Prostate gland (tissue), 2 donors: ENCODE results near the gene FGD5. TPM values are rescaled to one million over a fixed set of nuclear protein-coding genes. Genes with fewer than 3 reads are reported as not detected.

Experiments
- DNase-seq: peaks from one replicate; pipeline ENCODE4 v3.0.0-alpha.2; 2019; ENCODE audit warnings: low spot score
- H3K27ac ChIP-seq, 2 donors: fragments of 200-600 bp; sonication (generic); 2 replicates each; pipeline ENCODE4 v1.5.1; 2017 to 2019
- H3K27me3 ChIP-seq: fragments of 200-600 bp; sonication (generic); replicated peaks from 2 replicates; pipeline ENCODE4 v1.5.1; 2019; ENCODE audit not compliant: insufficient read depth
- H3K36me3 ChIP-seq, 2 donors: fragments of 200-600 bp; sonication (generic); 1 replicate in 1 of 2; 2 replicates in 1 of 2; pipeline versions ENCODE4 v1.5.1 to v1.8.1; 2017 to 2019
- H3K4me1 ChIP-seq: fragments of 200-600 bp; sonication (generic); replicated peaks from 2 replicates; pipeline ENCODE4 v1.5.1; 2019
- H3K4me3 ChIP-seq, 2 donors: fragments of 200-600 bp; sonication (generic); 2 replicates each; pipeline ENCODE4 v1.5.1; 2017 to 2019
- H3K9me3 ChIP-seq: fragments of 200-600 bp; sonication (generic); 2 replicates; pipeline ENCODE4 v1.5.1; 2017
- CTCF ChIP-seq, 4 experiments: fragments of 200-600 bp in 2 of 4; fragments of 450-650 bp in 2 of 4; sonication (generic) in 2 of 4; IDR thresholded peaks; 1 replicate in 3 of 4; 2 replicates in 1 of 4; pipeline ENCODE4 v1.5.1; 2016 to 2019; ENCODE audit warnings: antibody characterized with exemption in 4 of 4, mild to moderate bottlenecking in 2 of 4, moderate library complexity in 2 of 4
- POLR2A ChIP-seq: fragments of 450-650 bp; IDR thresholded peaks from one replicate; pipeline ENCODE4 v1.6.1; 2016; ENCODE audit warnings: antibody characterized with exemption, mild to moderate bottlenecking
- POLR2AphosphoS5 ChIP-seq: sonication (generic); formaldehyde crosslinking; IDR thresholded peaks from one replicate; pipeline ENCODE4 v1.6.1; 2017; ENCODE audit warnings: antibody characterized with exemption
- WGBS: methylation state at CpG from one replicate; pipeline ENCODE4 v1.1.5; 2018; 5-methylcytosine and 5-hydroxymethylcytosine counted together
- intact Hi-C: fragments of 100-400 bp; cut with DNase I; formaldehyde crosslinking; loops from one replicate; pipeline ENCODE4 v1.14.2; 2022
- total RNA-seq, 2 donors: library from RNA; depleted of rRNA; stranded (reverse); fragments of >200 nt; gene quantifications; one replicate each; pipeline ENCODE4 v1.1.0, GENCODE V29; 2016

FGD5 gene
- total RNA-seq, 2 donors from 2014 or later, result 4.5 to 15.8 TPM

- TF ChIP-seq POLR2A (no peak), POLR2AphosphoS5 (no peak), CTCF (IDR thresholded peaks at IDR 0.05) (no peak)
- Histone ChIP-seq H3K4me1 (no peaks in the 10 kb centered on the region), H3K9me3 (no peaks in the 10 kb centered on the region), H3K4me3 (no peak overlapping the region), H3K36me3 (no peaks in the 10 kb centered on the region), H3K27ac (no peak overlapping the region), H3K27me3 (no peaks in the 10 kb centered on the region)
- intact Hi-C loops, result no loop called here
- DNase-seq, result no peak
- WGBS, result 54% methylated on average over 3 of the region's 3 CpGs
These were observed 3.4 kb downstream of the FGD5 start for GRCh38 chr3:14822134-14822533.

- Histone ChIP-seq H3K36me3 (no peaks in the 10 kb centered on the region), H3K27me3 (no peaks in the 10 kb centered on the region), H3K9me3 (no peaks in the 10 kb centered on the region), H3K4me1 (no peaks in the 10 kb centered on the region), H3K27ac (no peak overlapping the region), H3K4me3 (no peak overlapping the region)
- intact Hi-C loops, result no loop called here
- whole genome bisulfite sequencing, result 22% methylated on average over 12 of the region's 12 CpGs
- TF ChIP-seq POLR2A (no peak), CTCF (IDR thresholded peaks at IDR 0.05) (no peak), POLR2AphosphoS5 (no peak)
- DNase-seq, result no peak
These were observed 4.1 kb downstream of the FGD5 start for GRCh38 chr3:14822670-14823390.

GRCh38 chr3:14823393-14823792 lies 4.6 kb downstream of the FGD5 start:
- H3K27me3 ChIP-seq, result no peaks in the 10 kb centered on the region
- H3K36me3 ChIP-seq, result no peaks in the 10 kb centered on the region
- H3K27ac ChIP-seq, result no peak overlapping the region
- no peak overlapping the region for H3K4me3 ChIP-seq
- no peaks in the 10 kb centered on the region for H3K4me1 ChIP-seq
- TF ChIP-seq CTCF (IDR thresholded peaks at IDR 0.05) (no peak), POLR2AphosphoS5 (no peak), POLR2A (no peak)
- 87% methylated on average over 2 of the region's 2 CpGs for WGBS
- intact Hi-C loops, result no loop called here
- no peak for DNase-seq
- no peaks in the 10 kb centered on the region for H3K9me3 ChIP-seq

GRCh38 chr3:14823910-14824629 lies 5.3 kb downstream of the FGD5 start:
- Histone ChIP-seq H3K27ac (no peak overlapping the region), H3K27me3 (no peaks in the 10 kb centered on the region), H3K4me3 (no peak overlapping the region), H3K4me1 (no peaks in the 10 kb centered on the region), H3K9me3 (no peaks in the 10 kb centered on the region), H3K36me3 (no peaks in the 10 kb centered on the region)
- peak; percentile 14 for DNase-seq
- intact Hi-C loops, result no loop called here
- TF ChIP-seq POLR2A, result no peak
- TF ChIP-seq CTCF (IDR thresholded peaks at IDR 0.05), result no peak
- TF ChIP-seq POLR2AphosphoS5, result no peak
- WGBS, result 60% methylated on average over 13 of the region's 13 CpGs

GRCh38 chr3:14824646-14825045 lies 5.9 kb downstream of the FGD5 start:
- Histone ChIP-seq H3K27me3 (no peaks in the 10 kb centered on the region), H3K4me1 (no peaks in the 10 kb centered on the region), H3K4me3 (no peak overlapping the region), H3K9me3 (no peaks in the 10 kb centered on the region), H3K36me3 (no peaks in the 10 kb centered on the region), H3K27ac (no peak overlapping the region)
- intact Hi-C loops, result no loop called here
- DNase-seq, result no peak
- WGBS, result 63% methylated on average over 2 of the region's 2 CpGs
- TF ChIP-seq CTCF (IDR thresholded peaks at IDR 0.05), result no peak
- no peak for TF ChIP-seq POLR2AphosphoS5
- TF ChIP-seq POLR2A, result no peak
